Measurements from ENCODE around the gene POMT1.

POMT1 gene

DNA sequence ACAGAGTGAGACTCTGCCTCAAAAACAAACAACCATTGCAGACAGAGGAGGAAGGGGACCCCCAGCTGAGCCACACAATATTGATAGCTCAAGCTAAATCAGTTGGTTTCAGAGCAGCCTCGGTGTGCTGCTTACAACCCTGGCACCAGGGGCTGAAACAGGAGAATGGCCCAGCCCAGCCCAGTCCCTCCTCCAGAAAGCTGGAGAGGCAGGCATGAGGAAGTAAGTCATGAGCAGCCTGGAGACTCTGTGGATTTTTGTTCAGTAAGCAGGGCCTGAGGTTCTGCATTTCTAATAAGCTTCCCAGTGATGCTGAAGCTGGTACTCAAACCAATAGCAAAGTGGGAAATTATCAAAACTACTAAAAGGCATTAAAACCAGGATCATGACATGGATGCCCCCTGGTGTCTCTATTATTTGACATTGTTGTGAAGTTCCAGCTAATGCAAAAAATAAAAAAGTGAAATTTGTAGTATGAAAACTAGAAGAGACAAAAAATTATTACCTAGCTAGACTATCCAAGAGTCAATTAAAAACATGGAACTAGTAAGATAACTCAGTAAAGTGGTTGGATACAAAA lies 56.8 kb downstream of the POMT1 start:
- no peak for DNase-seq

DNA sequence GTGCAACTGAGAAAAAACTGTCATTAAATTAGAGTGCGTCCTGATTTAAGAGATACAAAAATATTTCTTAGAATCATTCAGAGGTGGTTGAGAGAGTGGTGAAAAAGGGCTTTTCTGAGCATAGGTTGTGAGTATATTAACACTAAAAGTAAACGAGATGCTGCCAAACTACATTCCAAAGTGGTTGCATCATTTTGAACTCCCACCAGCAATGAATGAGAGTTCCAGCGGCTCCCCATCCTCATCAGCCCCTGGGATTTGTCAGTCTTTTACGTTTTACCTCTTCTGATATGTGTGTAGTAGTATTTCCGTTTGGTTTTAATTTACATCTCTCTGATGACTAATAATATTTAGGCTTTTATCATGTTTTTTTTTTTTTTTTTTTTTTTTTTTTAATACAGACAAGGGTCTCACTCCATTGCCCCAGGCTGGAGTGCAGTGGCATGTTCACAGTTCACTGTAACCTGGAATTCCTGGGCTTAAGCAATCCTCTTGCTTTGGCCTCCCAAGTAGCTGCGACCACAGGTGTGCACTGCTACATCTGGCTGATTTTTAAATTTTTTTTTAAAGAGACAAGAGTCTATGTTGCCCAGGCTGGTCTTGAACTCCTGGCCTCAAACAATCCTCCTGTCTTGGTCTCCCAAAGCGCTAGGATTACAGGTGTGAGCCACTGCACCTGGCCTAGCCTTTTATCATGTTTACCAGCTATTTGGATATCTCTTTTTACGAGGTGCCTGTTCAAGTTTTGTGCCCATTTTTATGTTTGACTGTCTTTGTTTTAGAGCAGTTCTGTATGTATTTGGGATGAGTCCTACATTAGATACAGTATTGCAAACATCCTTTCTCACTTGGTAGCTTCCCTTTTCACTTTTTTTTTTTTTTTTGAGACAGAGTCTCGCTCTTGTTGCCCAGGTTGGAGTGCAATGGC lies 59.6 kb downstream of the POMT1 start:
- no peak for DNase-seq

DNA sequence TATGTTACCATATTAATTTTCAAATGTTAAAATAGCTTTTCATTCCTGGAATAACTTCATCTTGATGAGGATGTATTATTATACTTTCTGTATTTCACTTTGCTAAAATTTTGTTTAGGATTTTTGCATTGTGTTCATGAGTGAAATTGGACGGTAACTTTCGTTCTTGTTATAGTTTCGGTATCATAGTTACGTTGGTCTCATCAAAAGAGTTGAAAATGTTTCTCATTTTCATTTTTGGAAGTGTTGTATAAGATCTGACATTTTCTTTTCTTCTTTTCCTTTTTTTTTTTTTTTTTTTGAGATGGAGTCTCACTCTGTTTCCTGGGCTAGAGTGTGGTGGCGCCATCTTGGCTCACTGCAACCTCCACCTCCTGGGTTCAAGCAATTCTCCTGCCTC lies 62.7 kb downstream of the POMT1 start:
- DNase-seq: no peak

DNA sequence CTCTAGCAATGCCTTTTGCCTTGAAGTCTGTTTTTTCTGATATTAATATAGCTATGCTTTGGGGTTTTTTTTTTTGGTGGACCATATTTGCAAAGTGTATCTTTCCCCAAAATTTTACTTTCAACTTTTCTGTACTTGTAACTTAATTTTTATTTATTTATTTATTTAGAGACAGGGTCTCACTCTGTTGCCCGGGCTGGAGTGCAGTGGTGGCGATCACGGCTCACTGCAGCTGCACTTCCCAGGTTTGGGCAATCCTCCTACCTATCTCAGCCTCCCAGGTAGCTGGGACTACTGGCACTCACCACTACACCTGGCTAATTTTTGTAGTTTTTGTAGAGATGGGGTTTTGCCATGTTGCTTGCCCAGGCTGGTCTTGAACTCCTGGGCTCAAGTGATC lies 63.4 kb downstream of the POMT1 start:
- DNase-seq: no peak

DNA sequence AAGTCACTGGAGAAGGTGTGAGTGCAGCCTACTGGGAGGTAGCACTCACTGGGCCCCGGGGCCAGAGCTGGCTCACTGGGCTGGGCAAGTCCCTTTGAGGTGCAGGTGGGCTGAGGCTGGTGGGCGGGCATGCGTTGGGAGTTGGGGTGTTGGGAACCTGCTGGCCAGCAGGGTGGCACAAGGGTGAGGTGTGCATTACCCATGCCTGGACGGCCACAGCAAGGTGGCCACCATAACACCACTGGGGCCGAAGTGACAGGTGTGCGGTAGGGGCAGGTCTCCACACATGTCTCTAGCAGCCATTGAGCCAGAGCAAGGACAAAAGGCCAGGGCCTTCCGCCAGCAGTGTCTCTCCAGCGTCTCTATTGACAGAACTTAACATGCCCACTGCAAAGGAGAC lies 65.2 kb downstream of the POMT1 start:
- DNase-seq: no peak
